H9 (cell line): ENCODE results near the gene OR5K1. TPM values are rescaled to one million over a fixed set of nuclear protein-coding genes. Genes with fewer than 3 reads are reported as not detected.

ENCODE experiments used
- DNase-seq: peaks from one replicate; pipeline ENCODE4 v3.0.0-alpha.2; 2017
- H2AFZ ChIP-seq: one replicate; pipeline ENCODE4 v1.6.1; 2013; ENCODE audit warnings: mild to moderate bottlenecking, low read length, control low read depth, moderate library complexity
- H2AK5ac ChIP-seq: 2 replicates; pipeline ENCODE4 v1.6.1; 2013; ENCODE audit warnings: low read length, control low read depth, mixed read lengths; ENCODE audit not compliant: insufficient read length
- H2BK120ac ChIP-seq: one replicate; pipeline ENCODE4 v1.6.1; 2013; ENCODE audit warnings: low read depth, mild to moderate bottlenecking, low read length, control low read depth, inconsistent platforms; ENCODE audit not compliant: poor library complexity, severe bottlenecking
- H2BK12ac ChIP-seq: 2 replicates; pipeline ENCODE4 v1.6.1; 2013; ENCODE audit warnings: low read length, control low read depth, mixed read lengths, low read depth; ENCODE audit not compliant: insufficient read length
- H2BK15ac ChIP-seq: 2 replicates; pipeline ENCODE4 v1.6.1; 2013; ENCODE audit warnings: low read depth, low read length, control low read depth
- H2BK20ac ChIP-seq: one replicate; pipeline ENCODE4 v1.6.1; 2013; ENCODE audit warnings: low read depth, mild to moderate bottlenecking, low read length, control low read depth, inconsistent platforms; ENCODE audit not compliant: poor library complexity, severe bottlenecking
- H2BK5ac ChIP-seq: 2 replicates; pipeline ENCODE4 v1.6.1; 2013; ENCODE audit warnings: low read length, control low read depth, mixed read lengths; ENCODE audit not compliant: insufficient read length
- H3K14ac ChIP-seq: 2 replicates; pipeline ENCODE4 v1.6.1; 2013; ENCODE audit warnings: low read length, control low read depth; ENCODE audit not compliant: insufficient read depth
- H3K18ac ChIP-seq: 2 replicates; pipeline ENCODE4 v1.6.1; 2013; ENCODE audit warnings: low read depth, mild to moderate bottlenecking, mixed read lengths, low read length, control low read depth; ENCODE audit not compliant: insufficient read length
- H3K23ac ChIP-seq: 2 replicates; pipeline ENCODE4 v1.6.1; 2013; ENCODE audit warnings: low read length, control low read depth, mixed read lengths, low read depth; ENCODE audit not compliant: insufficient read length
- H3K23me2 ChIP-seq: 2 replicates; pipeline ENCODE4 v1.6.1; 2013; ENCODE audit warnings: low read depth, mild to moderate bottlenecking, mixed read lengths, low read length, control low read depth; ENCODE audit not compliant: insufficient read length, poor library complexity, severe bottlenecking
- H3K27ac ChIP-seq: 2 replicates; pipeline ENCODE4 v1.5.1; 2013; ENCODE audit warnings: low read length, control low read depth, mixed read lengths, low read depth; ENCODE audit not compliant: insufficient read length
- H3K27me3 ChIP-seq: 2 replicates; pipeline ENCODE4 v1.6.1; 2013; ENCODE audit warnings: low read length, control low read depth, inconsistent platforms; ENCODE audit not compliant: insufficient read depth
- H3K4ac ChIP-seq: 2 replicates; pipeline ENCODE4 v1.6.1; 2013; ENCODE audit warnings: low read depth, mild to moderate bottlenecking, control low read depth, inconsistent platforms, low read length, moderate library complexity
- H3K4me1 ChIP-seq: 2 replicates; pipeline ENCODE4 v1.6.1; 2013; ENCODE audit warnings: low read length, control low read depth, inconsistent platforms; ENCODE audit not compliant: insufficient read depth
- H3K4me2 ChIP-seq: 2 replicates; pipeline ENCODE4 v1.6.1; 2013; ENCODE audit warnings: low read length, control low read depth, mixed read lengths; ENCODE audit not compliant: insufficient read length, insufficient read depth
- H3K56ac ChIP-seq: 2 replicates; pipeline ENCODE4 v1.6.1; 2013; ENCODE audit warnings: low read depth, mild to moderate bottlenecking, mixed read lengths, low read length, control low read depth; ENCODE audit not compliant: insufficient read length
- H3K79me1 ChIP-seq: 2 replicates; pipeline ENCODE4 v1.6.1; 2013; ENCODE audit warnings: low read depth, mild to moderate bottlenecking, moderate library complexity, low read length, control low read depth, inconsistent platforms; ENCODE audit not compliant: insufficient read depth, poor library complexity, severe bottlenecking
- H3K79me2 ChIP-seq: 2 replicates; pipeline ENCODE4 v1.6.1; 2013; ENCODE audit warnings: low read length, control low read depth, inconsistent platforms; ENCODE audit not compliant: insufficient read depth
- H3K9ac ChIP-seq: 2 replicates; pipeline ENCODE4 v1.6.1; 2013; ENCODE audit warnings: low read length, control low read depth, mixed read lengths; ENCODE audit not compliant: insufficient read length; ENCODE audit errors: extremely low read depth
- H3K9me3 ChIP-seq: one replicate; pipeline ENCODE4 v1.6.1; 2013; ENCODE audit warnings: low read depth, low read length, inconsistent platforms; ENCODE audit not compliant: control insufficient read depth
- H3T11ph ChIP-seq: one replicate; pipeline ENCODE4 v1.6.1; 2013; ENCODE audit warnings: mild to moderate bottlenecking, low read length, control low read depth, inconsistent platforms
- H4K20me1 ChIP-seq: one replicate; pipeline ENCODE4 v1.6.1; 2013; ENCODE audit not compliant: control insufficient read depth, insufficient read length, insufficient read depth
- H4K5ac ChIP-seq: 2 replicates; pipeline ENCODE4 v1.6.1; 2013; ENCODE audit warnings: low read depth, mild to moderate bottlenecking, mixed read lengths, low read length, control low read depth; ENCODE audit not compliant: insufficient read length
- H4K8ac ChIP-seq: replicated peaks from 2 replicates; pipeline ENCODE4 v1.6.1; 2013; ENCODE audit warnings: low read length, control low read depth, mixed read lengths, low read depth; ENCODE audit not compliant: insufficient read length
- H4K91ac ChIP-seq: 2 replicates; pipeline ENCODE4 v1.6.1; 2013; ENCODE audit warnings: low read depth, mild to moderate bottlenecking, moderate library complexity, mixed read lengths, low read length, control low read depth; ENCODE audit not compliant: insufficient read length
- H3K27ac Mint-ChIP-seq, 3 experiments: 2 replicates in 2 of 3; 3 replicates in 1 of 3; pipeline ENCODE4 v1.8.0; 2020 to 2021; ENCODE audit warnings: mixed read lengths in 3 of 3, mild to moderate bottlenecking in 1 of 3, moderate library complexity in 1 of 3
- H3K27me3 Mint-ChIP-seq: 2 replicates; pipeline ENCODE4 v1.8.0; 2021; ENCODE audit warnings: low read depth, mild to moderate bottlenecking, moderate library complexity, mixed read lengths
- H3K36me3 Mint-ChIP-seq, 3 experiments: 2 replicates in 2 of 3; 3 replicates in 1 of 3; pipeline ENCODE4 v1.8.0; 2020 to 2021; ENCODE audit warnings: low read depth in 3 of 3, mixed read lengths in 3 of 3; ENCODE audit not compliant: insufficient read depth in 1 of 3
- H3K4me1 Mint-ChIP-seq, 2 experiments: 2 replicates each; pipeline ENCODE4 v1.8.0; 2020; ENCODE audit warnings: mixed read lengths in 2 of 2
- H3K4me3 Mint-ChIP-seq, 2 experiments: 2 replicates in 1 of 2; 3 replicates in 1 of 2; pipeline ENCODE4 v1.8.0; 2020 to 2021; ENCODE audit warnings: mild to moderate bottlenecking in 2 of 2, mixed read lengths in 2 of 2, moderate library complexity in 1 of 2
- H3K9me3 Mint-ChIP-seq, 2 experiments: 2 replicates in 1 of 2; 3 replicates in 1 of 2; pipeline ENCODE4 v1.8.0; 2020; ENCODE audit warnings: mild to moderate bottlenecking in 2 of 2, mixed read lengths in 2 of 2, moderate library complexity in 1 of 2
- WGBS: extraction: QIAGEN DNeasy Blood & Tissue Kit; methylation state at CpG from one replicate; pipeline ENCODE4 v1.1.7; 2013; ENCODE audit warnings: missing lambda C conversion rate, low lambda C conversion rate, mixed read lengths; ENCODE audit not compliant: insufficient read length; ENCODE audit errors: extremely low coverage; 5-methylcytosine and 5-hydroxymethylcytosine counted together
- total RNA-seq: library from RNA; stranded (reverse); gene quantifications from 2 replicates; pipeline ENCODE4 v1.2.1, GENCODE V29; 2021
- TF ChIP-seq, protein P1 (sequence below): fragments of 200-600 bp; sonication (generic); conservative IDR thresholded peaks from 3 replicates; pipeline ENCODE4 v1.8.0; 2021; ENCODE audit warnings: antibody characterized with exemption, mild to moderate bottlenecking

The OR5K1 gene
- total RNA-seq, 1 experiment from 2014 or later = not detected

DNA sequence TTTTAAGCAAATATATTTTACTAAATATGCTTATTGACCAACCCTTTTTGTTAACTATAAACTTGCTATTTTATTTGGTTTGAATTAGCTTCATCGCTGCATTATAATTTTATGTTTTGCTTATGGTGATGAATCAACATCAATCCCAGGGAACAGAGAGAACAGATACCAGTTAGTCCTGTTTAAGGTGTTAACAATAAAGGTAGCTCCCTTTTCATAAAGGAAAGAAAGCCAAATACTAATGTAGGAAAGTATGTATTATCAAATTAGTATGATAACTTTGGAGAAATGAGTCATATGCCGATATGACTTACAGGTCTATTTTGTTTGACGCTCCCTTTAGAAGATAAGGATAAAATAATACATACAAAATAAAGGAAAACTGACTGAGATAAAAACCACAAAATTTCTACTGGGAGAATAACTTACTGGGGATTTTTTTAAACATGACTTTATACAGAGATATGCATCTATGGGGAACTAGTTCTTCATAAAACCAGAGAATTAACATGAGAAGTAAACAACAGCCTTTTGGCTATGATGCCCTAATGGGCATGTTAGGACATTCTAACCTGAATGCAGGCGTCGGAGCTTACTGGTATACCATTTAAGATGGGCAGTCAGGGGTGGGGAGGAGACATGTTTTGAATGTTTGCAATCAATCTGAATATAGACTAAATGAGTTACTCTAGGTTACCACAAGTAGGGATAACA lies 39.0 kb downstream of the OR5K1 start:
- H3K23me2 ChIP-seq = no peaks in the 10 kb centered on the region
- Mint-ChIP-seq H3K9me3 (peaks cover 0 to 4% of the 10 kb centered on the region in 2 experiments; a peak in 1 of 5 replicates), H3K27ac (no peak overlapping the region), H3K4me1 (no peaks in the 10 kb centered on the region), H3K36me3 (no peaks in the 10 kb centered on the region), H3K27me3 (peaks cover 2% of the 10 kb centered on the region; the same call in 1 of the 2 replicates), H3K4me3 (no peak overlapping the region)
- no peak overlapping the region for H2BK15ac ChIP-seq
- H3K4me1 ChIP-seq = no peaks in the 10 kb centered on the region
- no peak overlapping the region for H3T11ph ChIP-seq
- H3K18ac ChIP-seq = no peak overlapping the region
- H3K9me3 ChIP-seq = no peaks in the 10 kb centered on the region
- no peaks in the 10 kb centered on the region for H4K20me1 ChIP-seq
- no peak overlapping the region for H3K23ac ChIP-seq
- H4K91ac ChIP-seq = no peak overlapping the region
- H2BK5ac ChIP-seq = no peak overlapping the region
- H4K5ac ChIP-seq = no peak overlapping the region
- no peak overlapping the region for H3K56ac ChIP-seq
- no peak overlapping the region for H2AK5ac ChIP-seq
- no CpG with 5 or more reads among the region's 5 CpGs for WGBS
- no peak overlapping the region for H4K8ac ChIP-seq
- no peak overlapping the region for H2BK12ac ChIP-seq
- H2AFZ ChIP-seq = no peak overlapping the region
- no peak overlapping the region for H3K4ac ChIP-seq
- H3K9ac ChIP-seq = no peak overlapping the region
- DNase-seq = no peak
- H3K4me2 ChIP-seq = no peak overlapping the region
- H3K27ac ChIP-seq = no peak overlapping the region
- TF ChIP-seq, protein P1, sequence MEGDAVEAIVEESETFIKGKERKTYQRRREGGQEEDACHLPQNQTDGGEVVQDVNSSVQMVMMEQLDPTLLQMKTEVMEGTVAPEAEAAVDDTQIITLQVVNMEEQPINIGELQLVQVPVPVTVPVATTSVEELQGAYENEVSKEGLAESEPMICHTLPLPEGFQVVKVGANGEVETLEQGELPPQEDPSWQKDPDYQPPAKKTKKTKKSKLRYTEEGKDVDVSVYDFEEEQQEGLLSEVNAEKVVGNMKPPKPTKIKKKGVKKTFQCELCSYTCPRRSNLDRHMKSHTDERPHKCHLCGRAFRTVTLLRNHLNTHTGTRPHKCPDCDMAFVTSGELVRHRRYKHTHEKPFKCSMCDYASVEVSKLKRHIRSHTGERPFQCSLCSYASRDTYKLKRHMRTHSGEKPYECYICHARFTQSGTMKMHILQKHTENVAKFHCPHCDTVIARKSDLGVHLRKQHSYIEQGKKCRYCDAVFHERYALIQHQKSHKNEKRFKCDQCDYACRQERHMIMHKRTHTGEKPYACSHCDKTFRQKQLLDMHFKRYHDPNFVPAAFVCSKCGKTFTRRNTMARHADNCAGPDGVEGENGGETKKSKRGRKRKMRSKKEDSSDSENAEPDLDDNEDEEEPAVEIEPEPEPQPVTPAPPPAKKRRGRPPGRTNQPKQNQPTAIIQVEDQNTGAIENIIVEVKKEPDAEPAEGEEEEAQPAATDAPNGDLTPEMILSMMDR = no peak
- no peaks in the 10 kb centered on the region for H3K79me2 ChIP-seq
- no peaks in the 10 kb centered on the region for H3K27me3 ChIP-seq
- H2BK120ac ChIP-seq = no peak overlapping the region
- H3K79me1 ChIP-seq = no peaks in the 10 kb centered on the region
- H3K14ac ChIP-seq = no peak overlapping the region
- no peak overlapping the region for H2BK20ac ChIP-seq
